ENCODE results near the gene MAU2.

Gene MAU2

GRCh38 chr19:19306191-19306590 lies 14.4 kb upstream of the MAU2 start:
- no peak for DNase-seq

- DNase-seq: no peak
Observed at GRCh38 chr19:19308373-19308772, 12.3 kb upstream of the MAU2 start.

- peak; percentile 11 for DNase-seq
Observed at GRCh38 chr19:19315444-19315843, 5.2 kb upstream of the MAU2 start.

- no peak for DNase-seq
Observed at GRCh38 chr19:19316082-19316481, 4.5 kb upstream of the MAU2 start.

- peak; percentile 18 for DNase-seq
Observed at GRCh38 chr19:19319732-19320360, 783 bp upstream of the MAU2 start.

GRCh38 chr19:19321141-19321577 lies 530 bp downstream of the MAU2 start:
- DNase-seq: peak; percentile 17

- DNase-seq: no peak
Observed at GRCh38 chr19:19324059-19324770, 3.6 kb downstream of the MAU2 start.

GRCh38 chr19:19327672-19328071 lies 7.0 kb downstream of the MAU2 start:
- DNase-seq: no peak

- no peak for DNase-seq
Observed at GRCh38 chr19:19329126-19329525, 8.5 kb downstream of the MAU2 start.

- DNase-seq: no peak
Observed at GRCh38 chr19:19334063-19334988, 13.7 kb downstream of the MAU2 start.

- DNase-seq: no peak
Observed at GRCh38 chr19:19334989-19335344, 14.3 kb downstream of the MAU2 start.

GRCh38 chr19:19335408-19336158 lies 15.0 kb downstream of the MAU2 start:
- DNase-seq: no peak

- no peak for DNase-seq
Observed at GRCh38 chr19:19336597-19336996, 16.0 kb downstream of the MAU2 start.

- DNase-seq: no peak
Observed at GRCh38 chr19:19337120-19337519, 16.5 kb downstream of the MAU2 start.

GRCh38 chr19:19338082-19338481 lies 17.5 kb downstream of the MAU2 start:
- no peak for DNase-seq

- DNase-seq: no peak
Observed at GRCh38 chr19:19341026-19341425, 20.4 kb downstream of the MAU2 start.

GRCh38 chr19:19342086-19343015 lies 21.7 kb downstream of the MAU2 start:
- DNase-seq: peak; percentile 20

GRCh38 chr19:19343016-19343362 lies 22.4 kb downstream of the MAU2 start:
- DNase-seq: no peak

- DNase-seq: no peak
Observed at GRCh38 chr19:19343762-19344161, 23.1 kb downstream of the MAU2 start.

- no peak for DNase-seq
Observed at GRCh38 chr19:19345232-19345631, 24.6 kb downstream of the MAU2 start.

GRCh38 chr19:19345970-19346369 lies 25.3 kb downstream of the MAU2 start:
- DNase-seq: no peak
